Keratinocyte (primary cell): Measurements from ENCODE around the gene SHISA9. TPM values are rescaled to one million over a fixed set of nuclear protein-coding genes. Genes with fewer than 3 reads are reported as not detected.

Source experiments
- DNase-seq: peaks from one replicate; pipeline ENCODE4 v3.0.0-alpha.2; 2011; ENCODE audit warnings: low read depth, missing footprints, low spot score
- FAIRE-seq: peaks from 2 replicates; lab custom pipeline; 2011; peaks lifted over from hg19 to GRCh38; lab: Jason Lieb, UNC
- H2AFZ ChIP-seq: 2 replicates; pipeline ENCODE4 v1.6.0; 2012; ENCODE audit warnings: low read length, control low read depth, inconsistent platforms; ENCODE audit not compliant: control insufficient read depth
- H3K27ac ChIP-seq: 2 replicates; pipeline ENCODE4 v1.5.1; 2011; ENCODE audit warnings: low read length; ENCODE audit not compliant: control insufficient read depth, insufficient read depth
- H3K27me3 ChIP-seq: 3 replicates; pipeline ENCODE4 v1.6.0; 2011; ENCODE audit warnings: low read length; ENCODE audit not compliant: control insufficient read depth, insufficient read depth; ENCODE audit errors: extremely low read depth
- H3K36me3 ChIP-seq, 2 experiments: 2 replicates in 1 of 2; 3 replicates in 1 of 2; pipeline ENCODE4 v1.5.1; 2011; ENCODE audit warnings: low read length in 2 of 2, mild to moderate bottlenecking in 1 of 2; ENCODE audit not compliant: control insufficient read depth in 2 of 2, insufficient read depth in 2 of 2; ENCODE audit errors: extremely low read depth in 1 of 2
- H3K4me1 ChIP-seq: 3 replicates; pipeline ENCODE4 v1.5.1; 2011; ENCODE audit warnings: low read length; ENCODE audit not compliant: control insufficient read depth, insufficient read depth; ENCODE audit errors: extremely low read depth
- H3K4me2 ChIP-seq: 3 replicates; pipeline ENCODE4 v1.6.0; 2011; ENCODE audit warnings: low read depth, low read length; ENCODE audit not compliant: control insufficient read depth, insufficient read depth; ENCODE audit errors: extremely low read depth
- H3K4me3 ChIP-seq, 3 experiments: fragments of 200-600 bp in 1 of 3; sonication (generic) in 1 of 3; 2 replicates in 2 of 3; 3 replicates in 1 of 3; pipeline ENCODE4 v1.5.1; 2011 to 2016; ENCODE audit warnings: low read length in 3 of 3, mild to moderate bottlenecking in 3 of 3, control low read depth in 2 of 3, inconsistent platforms in 1 of 3, low read depth in 1 of 3, mixed read lengths in 1 of 3, mixed run types in 1 of 3, moderate library complexity in 1 of 3; ENCODE audit not compliant: control insufficient read depth in 2 of 3, insufficient read depth in 2 of 3; ENCODE audit errors: extremely low read depth in 1 of 3
- H3K79me2 ChIP-seq: 2 replicates; pipeline ENCODE4 v1.6.0; 2012; ENCODE audit warnings: low read length; ENCODE audit not compliant: control insufficient read depth, insufficient read depth
- H3K9ac ChIP-seq: 3 replicates; pipeline ENCODE4 v1.6.0; 2011; ENCODE audit warnings: low read length; ENCODE audit not compliant: control insufficient read depth, insufficient read depth; ENCODE audit errors: extremely low read depth
- H3K9me1 ChIP-seq: 3 replicates; pipeline ENCODE4 v1.6.0; 2011; ENCODE audit warnings: low read length; ENCODE audit not compliant: control insufficient read depth, insufficient read depth; ENCODE audit errors: extremely low read depth
- H3K9me3 ChIP-seq: 2 replicates; pipeline ENCODE4 v1.5.1; 2012; ENCODE audit warnings: low read depth, low read length; ENCODE audit not compliant: control insufficient read depth
- H4K20me1 ChIP-seq: 3 replicates; pipeline ENCODE4 v1.6.0; 2011; ENCODE audit warnings: low read length; ENCODE audit not compliant: control insufficient read depth, insufficient read depth; ENCODE audit errors: extremely low read depth
- EZH2 ChIP-seq: IDR thresholded peaks from one replicate; pipeline ENCODE4 v1.6.1; 2012; ENCODE audit warnings: inconsistent platforms, mild to moderate bottlenecking, low read length, moderate library complexity
- dilution Hi-C: fragments of 300-500 bp; cut with MboI; formaldehyde crosslinking; loops from one replicate; pipeline ENCODE4 v1.7.0; 2020; ENCODE audit warnings: low sequenced_read_pairs; ENCODE audit not compliant: extremely low pct_ligation_motif_present
- polyA plus RNA-seq, 5 experiments: library from polyadenylated mRNA; depleted of rRNA in 3 of 5; stranded (reverse) in 3 of 5; stranded (forward) in 1 of 5; unstranded in 1 of 5; fragments of >200 nt; gene quantifications; 1 replicate in 1 of 5; 2 replicates in 3 of 5; 3 replicates in 1 of 5; pipeline versions ENCODE4 v1.2.1 to v1.2.3, GENCODE V29; 2011 to 2012; ENCODE audit warnings: missing spikeins in 2 of 5, low read depth in 1 of 5, low replicate concordance in 1 of 5
- TF ChIP-seq, protein P1 (sequence below), 3 experiments: IDR thresholded peaks in 1 of 3; conservative IDR thresholded peaks in 1 of 3; optimal IDR thresholded peaks in 1 of 3; 2 replicates in 2 of 3; 3 replicates in 1 of 3; pipeline versions ENCODE3 to v1.5.1; 2011; ENCODE audit warnings: low read length in 3 of 3, mild to moderate bottlenecking in 3 of 3, moderate library complexity in 2 of 3, control low read depth in 1 of 3, inconsistent platforms in 1 of 3; ENCODE audit not compliant: insufficient read depth in 2 of 3; ENCODE audit errors: extremely low read depth in 1 of 3

Gene SHISA9
- polyA plus RNA-seq, 1 donor (not counting 4 experiments of a cell fraction or from before 2014, with no cell fraction given): 0.28 TPM

DNA sequence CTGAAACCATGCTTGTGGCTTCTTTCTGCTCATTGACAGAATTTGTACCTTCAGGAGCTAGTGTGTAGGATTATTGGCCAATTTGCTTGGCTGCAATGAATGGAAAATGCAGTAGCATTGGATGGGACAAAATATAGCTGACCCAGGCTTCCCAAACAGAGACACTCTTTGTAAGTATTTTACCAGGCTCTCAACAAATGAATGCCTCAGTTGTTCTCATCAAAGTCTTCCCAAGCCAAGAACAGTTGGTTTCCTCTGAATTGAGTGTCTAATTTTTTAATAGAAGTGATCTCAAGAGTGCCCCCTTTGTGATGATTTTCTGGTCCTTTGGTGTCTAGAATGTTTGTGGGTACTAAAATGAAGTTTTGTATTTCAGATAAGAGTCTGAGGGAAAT lies 140.9 kb downstream of the SHISA9 start:
- Histone ChIP-seq H3K27ac (no peak overlapping the region), H3K4me1 (no peaks in the 10 kb centered on the region), H2AFZ (no peak overlapping the region), H3K4me2 (no peak overlapping the region), H3K9ac (no peak overlapping the region), H3K36me3 (no peaks in the 10 kb centered on the region), H3K9me1 (no peaks in the 10 kb centered on the region), H3K79me2 (no peaks in the 10 kb centered on the region), H3K27me3 (no peaks in the 10 kb centered on the region), H4K20me1 (no peaks in the 10 kb centered on the region), H3K9me3 (no peaks in the 10 kb centered on the region), H3K4me3 (no peak overlapping the region)
- no peak for FAIRE-seq
- dilution Hi-C loops: no loop called here
- no peak for DNase-seq
- TF ChIP-seq EZH2: no peak
- TF ChIP-seq, protein P1, sequence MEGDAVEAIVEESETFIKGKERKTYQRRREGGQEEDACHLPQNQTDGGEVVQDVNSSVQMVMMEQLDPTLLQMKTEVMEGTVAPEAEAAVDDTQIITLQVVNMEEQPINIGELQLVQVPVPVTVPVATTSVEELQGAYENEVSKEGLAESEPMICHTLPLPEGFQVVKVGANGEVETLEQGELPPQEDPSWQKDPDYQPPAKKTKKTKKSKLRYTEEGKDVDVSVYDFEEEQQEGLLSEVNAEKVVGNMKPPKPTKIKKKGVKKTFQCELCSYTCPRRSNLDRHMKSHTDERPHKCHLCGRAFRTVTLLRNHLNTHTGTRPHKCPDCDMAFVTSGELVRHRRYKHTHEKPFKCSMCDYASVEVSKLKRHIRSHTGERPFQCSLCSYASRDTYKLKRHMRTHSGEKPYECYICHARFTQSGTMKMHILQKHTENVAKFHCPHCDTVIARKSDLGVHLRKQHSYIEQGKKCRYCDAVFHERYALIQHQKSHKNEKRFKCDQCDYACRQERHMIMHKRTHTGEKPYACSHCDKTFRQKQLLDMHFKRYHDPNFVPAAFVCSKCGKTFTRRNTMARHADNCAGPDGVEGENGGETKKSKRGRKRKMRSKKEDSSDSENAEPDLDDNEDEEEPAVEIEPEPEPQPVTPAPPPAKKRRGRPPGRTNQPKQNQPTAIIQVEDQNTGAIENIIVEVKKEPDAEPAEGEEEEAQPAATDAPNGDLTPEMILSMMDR (optimal IDR thresholded peaks at IDR 0.05 in 1 of 3, IDR thresholded peaks at IDR 0.05 in 1 of 3, conservative IDR thresholded peaks at IDR 0.05 in 1 of 3; ENCODE audit: extremely low read depth in 1 of 3, insufficient read depth in 2 of 3, low read length in 3 of 3): no peak

DNA sequence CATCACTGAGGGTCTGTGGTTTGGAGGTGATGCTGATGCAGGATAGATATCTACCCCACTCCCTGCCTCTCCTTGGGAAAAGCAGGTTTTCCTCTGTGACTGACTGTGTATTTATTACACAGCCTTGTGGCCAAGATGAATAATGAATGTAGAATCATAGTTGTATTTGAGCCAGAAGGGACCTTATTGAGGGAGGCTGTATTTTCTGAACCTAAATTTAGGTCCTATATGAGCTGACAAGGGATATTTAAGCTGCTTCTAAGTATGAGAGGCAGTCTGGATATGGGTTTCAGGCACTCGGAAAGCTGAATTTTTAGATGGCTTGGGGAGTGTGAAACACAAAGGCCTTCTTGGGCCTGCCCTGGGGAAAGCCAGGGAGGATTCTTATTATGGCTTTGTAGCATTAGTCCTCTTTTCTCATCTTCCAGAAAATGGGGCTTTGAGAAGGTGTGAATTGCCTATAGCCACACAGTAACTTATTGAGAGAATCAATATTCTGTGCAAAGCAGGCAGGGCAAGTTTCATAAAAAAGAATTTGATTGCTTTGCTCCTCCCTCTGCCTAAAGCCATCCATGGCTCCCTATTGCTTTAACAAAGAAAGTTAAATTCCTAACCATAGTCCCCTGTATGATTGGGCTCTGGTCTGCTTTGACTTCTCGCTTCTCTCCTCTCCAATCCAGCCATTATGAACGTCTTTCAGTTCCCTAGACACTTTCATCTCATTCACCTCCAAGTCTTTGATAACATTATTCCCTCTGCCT lies 144.8 kb downstream of the SHISA9 start:
- TF ChIP-seq, protein P1 (optimal IDR thresholded peaks at IDR 0.05 in 1 of 3, IDR thresholded peaks at IDR 0.05 in 1 of 3, conservative IDR thresholded peaks at IDR 0.05 in 1 of 3; ENCODE audit: extremely low read depth in 1 of 3, insufficient read depth in 2 of 3, low read length in 3 of 3): no peak
- no peak for TF ChIP-seq EZH2
- peaks cover 2% of the 10 kb centered on the region for H3K9me3 ChIP-seq
- FAIRE-seq: no peak
- H3K9ac ChIP-seq: no peak overlapping the region
- H3K9me1 ChIP-seq: no peaks in the 10 kb centered on the region
- no peaks in the 10 kb centered on the region for H3K79me2 ChIP-seq
- H3K4me3 ChIP-seq: no peak overlapping the region
- H2AFZ ChIP-seq: no peak overlapping the region
- H3K27me3 ChIP-seq: no peaks in the 10 kb centered on the region
- dilution Hi-C loops: no loop called here
- H3K4me1 ChIP-seq: no peaks in the 10 kb centered on the region
- no peak overlapping the region for H3K4me2 ChIP-seq
- no peaks in the 10 kb centered on the region for H4K20me1 ChIP-seq
- no peaks in the 10 kb centered on the region for H3K36me3 ChIP-seq
- no peak overlapping the region for H3K27ac ChIP-seq
- DNase-seq: no peak
